Measurements from ENCODE around the gene RECK. TPM values are rescaled to one million over a fixed set of nuclear protein-coding genes. Genes with fewer than 3 reads are reported as not detected.

RECK gene
- total and polyA plus RNA-seq, 2 experiments from 2014 or later = 8.1 to 11.6 TPM

- TF ChIP-seq ZNF462 (CRISPR knock-in tag; IDR thresholded peaks at IDR 0.05) (peak; percentile 80; the same call in 1 of the 2 replicates), ETS1 (IDR thresholded peaks at IDR 0.05) (no peak), ZNF331 (CRISPR knock-in tag; IDR thresholded peaks at IDR 0.05; ENCODE audit: low read depth) (no peak; the same call in 1 of the 2 replicates), CREB1 (CRISPR knock-in tag; IDR thresholded peaks at IDR 0.05; ENCODE audit: low read depth) (no peak; the same call in 1 of the 2 replicates)
Measured at GRCh38 chr9:36163049-36163785, 126.5 kb downstream of the RECK start (continued).

GRCh38 chr9:36163786-36164170 lies 127.1 kb downstream of the RECK start:
- Mint-ChIP-seq H3K36me3 (ENCODE audit: low read depth) (peaks cover 6% of the 10 kb centered on the region; the same call in 2 of the 3 replicates), H3K4me3 (peak overlapping the region; percentile 27; the same call in 1 of the 3 replicates), H3K27me3 (ENCODE audit: insufficient read depth, low read depth, poor library complexity) (peaks cover 25% of the 10 kb centered on the region), H3K9me3 (no peaks in the 10 kb centered on the region; the same call in none of the 3 replicates), H3K27ac (peak overlapping the region; percentile 88), H3K4me1 (peaks cover 46% of the 10 kb centered on the region)
- peaks cover 3% of the 10 kb centered on the region; the same call in 1 of the 2 replicates for H3K9me2 ChIP-seq (ENCODE audit: insufficient read depth)
- no peak for DNase-seq (ENCODE audit: low spot score)
- peak overlapping the region; percentile 88 for H3K27ac ChIP-seq (ENCODE audit: low read depth)
- no peak for ATAC-seq
- no peaks in the 10 kb centered on the region for H3K27me3 ChIP-seq (ENCODE audit: insufficient read depth)
- H4K20me1 ChIP-seq (replicated peaks; ENCODE audit: insufficient read depth) = no peaks in the 10 kb centered on the region
- peaks cover 27% of the 10 kb centered on the region for H3K4me1 ChIP-seq (ENCODE audit: insufficient read depth)
- H2AFZ ChIP-seq = no peak overlapping the region; the same call in 1 of the 2 replicates
- no peak overlapping the region for H3K4me3 ChIP-seq
- H3F3A ChIP-seq (replicated peaks; ENCODE audit: low read depth) = peaks cover 7% of the 10 kb centered on the region; the same call in 1 of the 2 replicates
- no peaks in the 10 kb centered on the region for H3K36me3 ChIP-seq (ENCODE audit: insufficient read depth)
- H3K4me2 ChIP-seq = peak overlapping the region; percentile 42
- no peaks in the 10 kb centered on the region for H3K79me2 ChIP-seq (replicated peaks; ENCODE audit: insufficient read depth)
- no peak for TF ChIP-seq ZNF114 (CRISPR knock-in tag; IDR thresholded peaks at IDR 0.05)
- no peak for TF ChIP-seq STAT1 (IDR thresholded peaks at IDR 0.05; ENCODE audit: unreplicated experiment)
- no peak for TF ChIP-seq REST (IDR thresholded peaks at IDR 0.05; ENCODE audit: unreplicated experiment)
- no peak for TF ChIP-seq JUNB (IDR thresholded peaks at IDR 0.05; ENCODE audit: unreplicated experiment)
